GM12874 (cell line): Measurements from ENCODE around the gene RBM11.

Experiments
- CTCF ChIP-seq: IDR thresholded peaks from 2 replicates; pipeline ENCODE4 v1.5.1; 2011; ENCODE audit warnings: low read depth, mild to moderate bottlenecking, control low read depth, low read length, moderate library complexity; ENCODE audit not compliant: insufficient read depth

RBM11 gene

DNA sequence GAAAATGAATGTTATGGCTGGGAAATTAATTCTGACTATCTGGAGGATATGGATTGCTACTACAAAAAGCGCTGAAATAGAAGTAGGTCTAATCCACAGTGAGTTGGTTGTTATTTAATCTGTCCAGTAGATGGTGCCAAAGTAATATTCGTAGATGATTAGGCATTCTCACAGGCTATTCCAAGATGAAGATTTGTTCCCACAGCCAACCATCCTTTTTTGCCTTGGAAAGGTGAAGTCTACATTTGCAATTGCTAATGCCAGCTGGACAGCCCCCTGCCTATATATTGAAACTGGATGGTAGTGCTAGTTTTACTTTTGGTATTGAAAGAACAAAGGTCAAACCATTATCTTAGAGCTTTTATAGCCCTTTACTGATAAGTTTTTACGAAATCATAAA lies 43.8 kb downstream of the RBM11 start:
- TF ChIP-seq CTCF, result peak; percentile 18; the same call in 1 of the 2 replicates

DNA sequence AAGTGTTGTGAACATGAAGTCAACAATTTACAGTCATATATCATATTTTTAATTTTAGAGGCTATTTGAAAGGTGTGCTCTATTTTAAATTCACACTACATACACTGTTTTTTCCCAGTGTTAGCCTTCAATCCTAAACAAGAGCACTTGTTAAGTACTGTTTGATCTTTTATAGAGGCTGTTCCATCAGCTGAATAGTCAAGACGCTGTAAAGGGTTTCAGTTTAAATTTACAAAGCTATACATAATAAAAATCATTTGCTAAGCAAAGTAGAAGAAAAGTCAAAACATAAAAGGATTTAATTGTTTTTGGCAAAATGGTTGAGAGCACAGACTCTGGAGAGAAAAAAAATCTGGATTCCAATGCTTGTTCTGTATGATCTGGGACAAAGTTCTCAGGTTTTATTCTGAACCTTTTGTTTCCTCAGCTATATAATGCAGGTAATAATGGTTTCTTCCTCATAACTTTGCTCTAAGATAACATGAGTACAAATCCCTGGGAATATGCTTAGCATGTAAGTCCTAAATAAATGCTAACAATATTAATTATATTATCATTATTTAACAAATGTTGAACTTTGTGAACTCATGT lies 44.3 kb downstream of the RBM11 start:
- no peak for TF ChIP-seq CTCF

GRCh38 chr21:14262039-14262438 lies 46.1 kb downstream of the RBM11 start:
- TF ChIP-seq CTCF, result no peak

DNA sequence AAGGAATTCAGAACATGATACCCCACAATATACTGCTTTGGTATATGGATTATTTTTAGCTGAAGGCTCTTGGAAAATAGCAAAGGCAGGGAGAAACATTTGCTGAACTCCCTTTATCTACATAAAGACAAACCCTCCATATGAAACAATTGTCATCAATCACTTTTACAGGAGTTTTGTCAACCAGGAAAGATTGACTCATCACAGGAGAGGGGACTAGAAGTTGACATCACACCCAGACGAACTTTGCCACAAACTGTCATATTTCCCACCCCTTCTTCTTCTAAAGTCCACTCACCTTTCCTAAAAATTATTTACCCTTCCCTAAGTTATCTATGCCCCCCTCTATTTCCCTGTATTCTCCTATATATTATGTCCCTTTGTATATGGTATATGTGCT lies 47.9 kb downstream of the RBM11 start:
- TF ChIP-seq CTCF, result no peak

GRCh38 chr21:14265023-14265422 lies 49.1 kb downstream of the RBM11 start:
- no peak for TF ChIP-seq CTCF

DNA sequence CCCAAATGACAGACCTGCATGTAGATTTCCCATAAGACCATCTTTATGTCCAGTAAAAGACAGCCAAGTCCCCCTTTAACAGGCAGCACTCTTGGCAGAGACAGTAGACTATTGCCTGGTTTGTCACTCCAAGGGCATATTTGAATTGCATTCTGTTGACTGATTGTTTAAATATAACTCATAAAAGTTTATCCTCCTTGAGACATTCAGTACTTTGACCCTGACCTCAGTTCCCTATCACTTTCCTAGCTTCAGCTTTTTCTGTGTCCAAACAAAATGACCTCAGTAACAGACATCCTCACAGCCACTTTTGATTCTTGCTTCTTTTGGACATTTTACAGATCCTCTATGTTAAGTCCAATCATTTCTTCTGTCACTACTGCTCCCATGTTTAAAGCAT lies 51.1 kb downstream of the RBM11 start:
- no peak for TF ChIP-seq CTCF

- no peak for TF ChIP-seq CTCF
Observed at GRCh38 chr21:14270631-14271030, 54.7 kb downstream of the RBM11 start.
